ENCODE results near the gene PIEZO1.

- TF ChIP-seq, protein P1, sequence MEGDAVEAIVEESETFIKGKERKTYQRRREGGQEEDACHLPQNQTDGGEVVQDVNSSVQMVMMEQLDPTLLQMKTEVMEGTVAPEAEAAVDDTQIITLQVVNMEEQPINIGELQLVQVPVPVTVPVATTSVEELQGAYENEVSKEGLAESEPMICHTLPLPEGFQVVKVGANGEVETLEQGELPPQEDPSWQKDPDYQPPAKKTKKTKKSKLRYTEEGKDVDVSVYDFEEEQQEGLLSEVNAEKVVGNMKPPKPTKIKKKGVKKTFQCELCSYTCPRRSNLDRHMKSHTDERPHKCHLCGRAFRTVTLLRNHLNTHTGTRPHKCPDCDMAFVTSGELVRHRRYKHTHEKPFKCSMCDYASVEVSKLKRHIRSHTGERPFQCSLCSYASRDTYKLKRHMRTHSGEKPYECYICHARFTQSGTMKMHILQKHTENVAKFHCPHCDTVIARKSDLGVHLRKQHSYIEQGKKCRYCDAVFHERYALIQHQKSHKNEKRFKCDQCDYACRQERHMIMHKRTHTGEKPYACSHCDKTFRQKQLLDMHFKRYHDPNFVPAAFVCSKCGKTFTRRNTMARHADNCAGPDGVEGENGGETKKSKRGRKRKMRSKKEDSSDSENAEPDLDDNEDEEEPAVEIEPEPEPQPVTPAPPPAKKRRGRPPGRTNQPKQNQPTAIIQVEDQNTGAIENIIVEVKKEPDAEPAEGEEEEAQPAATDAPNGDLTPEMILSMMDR (IDR thresholded peaks at IDR 0.05 in 2 of 3, conservative IDR thresholded peaks at IDR 0.05 in 1 of 3; ENCODE audit: borderline replicate concordance in 1 of 3, insufficient read depth in 1 of 3, low read depth in 2 of 3, low read length in 2 of 3), result no peak
- TF ChIP-seq CEBPB (IDR thresholded peaks at IDR 0.05; ENCODE audit: low read depth) (no peak), SIN3A (IDR thresholded peaks at IDR 0.05; ENCODE audit: low read depth) (no peak)
These were observed 22.8 kb upstream of the PIEZO1 start for GRCh38 chr16:88807626-88808453.

Measured in HCT116 (cell line).